OCI-LY3 (cell line): ENCODE data around the gene TANC1.

Experiments used
- H2AFZ ChIP-seq: fragments of 200-600, 300-600 bp; shearing (Covaris generic); 2 replicates; pipeline ENCODE4 v1.6.0; 2014; ENCODE audit warnings: antibody characterized with exemption, low read depth, low read length
- H3K27ac ChIP-seq: fragments of 200-600, 300-600 bp; sonication (generic); 2 replicates; pipeline ENCODE4 v1.5.1; 2014; ENCODE audit warnings: mild to moderate bottlenecking, low read length, moderate library complexity, mixed read lengths
- H3K27me3 ChIP-seq: fragments of 200-600, 300-600 bp; sonication (generic); 2 replicates; pipeline ENCODE4 v1.6.1; 2014; ENCODE audit warnings: low read depth, low read length, mixed read lengths
- H3K36me3 ChIP-seq: fragments of 200-600, 300-600 bp; sonication (generic); replicated peaks from 2 replicates; pipeline ENCODE3; 2014; ENCODE audit warnings: low read depth, low read length, mixed read lengths
- H3K4me1 ChIP-seq: fragments of 300-600, 200-600 bp; sonication (generic); 2 replicates; pipeline ENCODE4 v1.6.1; 2014; ENCODE audit warnings: low read length, mixed read lengths
- H3K4me2 ChIP-seq: fragments of 200-600, 300-600 bp; sonication (generic); 2 replicates; pipeline ENCODE4 v1.6.1; 2014; ENCODE audit warnings: low read length, mixed read lengths
- H3K4me3 ChIP-seq: fragments of 300-600, 200-600 bp; sonication (generic); 2 replicates; pipeline ENCODE4 v1.5.1; 2014; ENCODE audit warnings: antibody characterized with exemption, mild to moderate bottlenecking, low read length, moderate library complexity
- H3K79me2 ChIP-seq: fragments of 300-600, 200-600 bp; shearing (Covaris generic); 2 replicates; pipeline ENCODE4 v1.6.1; 2014; ENCODE audit warnings: mild to moderate bottlenecking, low read length, mixed read lengths
- H3K9ac ChIP-seq: fragments of 300-600, 200-600 bp; shearing (Covaris generic); 2 replicates; pipeline ENCODE4 v1.6.0; 2014; ENCODE audit warnings: mild to moderate bottlenecking, low read length, moderate library complexity
- H3K9me3 ChIP-seq: fragments of 200-600, 300-600 bp; shearing (Covaris generic); 2 replicates; pipeline ENCODE4 v1.6.1; 2014; ENCODE audit warnings: low read length, mixed read lengths; ENCODE audit not compliant: insufficient read depth
- H4K20me1 ChIP-seq: fragments of 200-600, 300-600 bp; sonication (generic); 2 replicates; pipeline ENCODE4 v1.6.1; 2016; ENCODE audit warnings: low read length, mixed read lengths; ENCODE audit not compliant: insufficient read depth
- CTCF ChIP-seq: fragments of 200-600, 300-600 bp; sonication (generic); IDR thresholded peaks from 2 replicates; pipeline ENCODE4 v1.5.1; 2014; ENCODE audit warnings: antibody characterized with exemption, low read length, low read depth
- EZH2phosphoT487 ChIP-seq: fragments of 200-600 bp; shearing (Covaris generic); IDR thresholded peaks from 2 replicates; pipeline ENCODE4 v1.6.1; 2018; ENCODE audit warnings: antibody characterized with exemption, mixed run types, low read depth

TANC1 gene

DNA sequence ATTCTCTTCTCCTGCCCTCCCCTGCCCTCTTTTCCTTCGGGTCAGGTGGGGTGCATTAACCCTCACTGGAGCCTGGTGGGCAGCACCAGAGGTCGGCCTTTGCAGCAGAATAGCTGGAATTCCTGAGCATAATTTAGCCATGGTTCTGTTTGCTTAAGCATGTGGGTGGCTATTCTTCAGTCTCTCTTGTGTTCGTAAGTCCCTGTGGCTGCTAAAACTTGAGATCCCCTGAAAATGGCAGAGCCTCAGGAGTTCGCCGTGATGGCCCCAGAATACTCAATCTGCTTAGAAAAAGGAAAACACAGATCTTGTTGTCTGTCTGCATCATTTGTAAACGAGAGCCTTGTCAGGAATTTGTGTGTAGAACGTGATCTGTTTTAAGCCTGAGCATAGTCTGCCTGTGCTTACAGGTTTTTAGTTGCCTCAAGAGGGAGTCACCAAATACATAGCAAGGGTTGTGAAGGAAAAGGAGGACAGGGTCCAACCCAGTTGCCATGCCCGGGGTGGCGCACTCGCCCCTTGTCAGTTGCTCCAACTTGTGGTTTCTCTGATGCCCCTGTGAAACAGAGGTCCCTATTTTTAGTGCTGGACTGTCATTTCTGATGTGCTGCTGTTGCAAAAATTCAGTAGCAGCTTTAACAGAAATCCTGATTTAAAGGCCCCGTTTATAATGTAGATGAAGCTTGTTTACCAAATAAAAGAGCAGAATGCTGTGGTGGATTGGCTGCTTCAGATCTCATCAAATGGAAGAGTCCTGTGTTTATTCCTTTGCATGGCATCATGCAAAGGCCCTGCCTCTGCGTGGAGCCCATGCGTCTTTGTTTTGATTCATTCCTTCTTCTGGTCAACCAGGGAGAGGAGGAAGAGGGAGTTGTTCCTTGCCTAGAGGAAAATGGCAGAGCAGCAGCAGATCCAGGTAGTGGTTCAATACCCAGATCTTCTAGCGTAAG lies 243.3 kb downstream of the TANC1 start:
- Histone ChIP-seq H3K9me3 (no peaks in the 10 kb centered on the region), H2AFZ (no peak overlapping the region), H3K27ac (no peak overlapping the region), H3K9ac (no peak overlapping the region), H3K4me1 (no peaks in the 10 kb centered on the region), H3K4me3 (no peak overlapping the region), H3K27me3 (no peaks in the 10 kb centered on the region), H3K36me3 (no peaks in the 10 kb centered on the region), H3K79me2 (no peaks in the 10 kb centered on the region), H4K20me1 (no peaks in the 10 kb centered on the region), H3K4me2 (no peak overlapping the region)
- TF ChIP-seq EZH2phosphoT487 (no peak), CTCF (no peak)

DNA sequence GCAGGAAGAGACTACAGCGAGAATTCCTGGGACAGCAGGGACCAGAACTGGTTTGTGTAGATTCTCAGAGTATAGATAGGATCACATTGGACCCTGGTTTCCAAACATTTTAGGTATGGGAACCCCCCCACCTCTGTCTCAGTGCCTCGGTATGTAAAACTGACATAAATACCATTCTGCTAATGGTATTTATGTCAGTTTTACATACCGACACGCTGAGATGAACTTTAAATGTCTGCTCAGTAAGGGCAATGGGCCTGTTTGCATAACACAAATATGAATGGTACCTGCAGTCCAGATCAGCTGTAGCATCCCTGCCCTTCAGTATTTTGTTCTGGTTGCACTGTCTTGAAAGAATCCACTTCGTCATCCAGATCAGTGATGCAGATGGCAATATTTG lies 244.9 kb downstream of the TANC1 start:
- TF ChIP-seq EZH2phosphoT487, result no peak
- TF ChIP-seq CTCF, result no peak
- Histone ChIP-seq H3K9ac (no peak overlapping the region), H2AFZ (no peak overlapping the region), H3K79me2 (no peaks in the 10 kb centered on the region), H3K27ac (no peak overlapping the region), H4K20me1 (no peaks in the 10 kb centered on the region), H3K36me3 (no peaks in the 10 kb centered on the region), H3K4me1 (no peaks in the 10 kb centered on the region), H3K4me2 (no peak overlapping the region), H3K4me3 (no peak overlapping the region), H3K27me3 (no peaks in the 10 kb centered on the region), H3K9me3 (no peaks in the 10 kb centered on the region)

GRCh38 chr2:159214325-159214865 lies 246.0 kb downstream of the TANC1 start:
- Histone ChIP-seq H3K9ac (no peak overlapping the region), H2AFZ (no peak overlapping the region), H3K36me3 (no peaks in the 10 kb centered on the region), H3K27me3 (no peaks in the 10 kb centered on the region), H3K9me3 (no peaks in the 10 kb centered on the region), H4K20me1 (no peaks in the 10 kb centered on the region), H3K4me2 (no peak overlapping the region), H3K79me2 (no peaks in the 10 kb centered on the region), H3K27ac (no peak overlapping the region), H3K4me3 (no peak overlapping the region), H3K4me1 (no peaks in the 10 kb centered on the region)
- TF ChIP-seq EZH2phosphoT487, result no peak
- no peak for TF ChIP-seq CTCF

DNA sequence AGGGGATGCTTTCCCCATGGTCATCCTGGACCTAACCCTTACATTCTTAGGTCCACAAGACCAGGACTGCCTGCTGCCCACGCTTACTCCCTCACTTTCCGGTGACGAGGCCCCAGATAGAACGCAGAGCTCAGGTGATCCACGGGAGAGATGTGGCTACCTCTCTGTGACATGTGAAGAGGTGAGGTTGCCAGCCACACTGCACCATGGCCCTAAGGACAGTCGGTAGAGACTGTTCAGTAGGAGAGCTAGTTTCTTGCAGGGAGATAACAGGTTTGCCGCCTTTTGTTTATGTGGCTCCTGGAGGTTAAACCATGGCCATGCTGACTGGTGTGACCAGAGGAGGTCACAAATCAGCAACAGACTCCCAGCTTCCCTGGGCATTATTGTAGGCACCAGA lies 246.7 kb downstream of the TANC1 start:
- Histone ChIP-seq H2AFZ (no peak overlapping the region), H4K20me1 (no peaks in the 10 kb centered on the region), H3K9ac (no peak overlapping the region), H3K9me3 (no peaks in the 10 kb centered on the region), H3K36me3 (no peaks in the 10 kb centered on the region), H3K79me2 (no peaks in the 10 kb centered on the region), H3K4me1 (no peaks in the 10 kb centered on the region), H3K4me3 (no peak overlapping the region), H3K27me3 (no peaks in the 10 kb centered on the region), H3K27ac (no peak overlapping the region), H3K4me2 (no peak overlapping the region)
- TF ChIP-seq EZH2phosphoT487 (no peak), CTCF (no peak)
